HepG2 (cell line): ENCODE measurements around the gene AP5Z1.

ENCODE experiments used
- NR0B2 ChIP-seq: sonication (generic); formaldehyde crosslinking; IDR thresholded peaks from 2 replicates; pipeline ENCODE4 v1.4.0; 2020; ENCODE audit warnings: mild to moderate bottlenecking, missing genetic modification reagents
- TAF15 ChIP-seq: fragments of 200-400 bp; formaldehyde crosslinking; IDR thresholded peaks from one replicate; pipeline ENCODE4 v1.6.1; 2018; ENCODE audit warnings: mild to moderate bottlenecking, low read depth, low read length; ENCODE audit not compliant: poor library complexity, severe bottlenecking
- TF ChIP-seq, protein P1 (sequence below): sonication (generic); formaldehyde crosslinking; IDR thresholded peaks from 2 replicates; pipeline ENCODE4 v1.5.0; 2020; ENCODE audit warnings: mild to moderate bottlenecking, missing genetic modification reagents, moderate library complexity

DNA sequence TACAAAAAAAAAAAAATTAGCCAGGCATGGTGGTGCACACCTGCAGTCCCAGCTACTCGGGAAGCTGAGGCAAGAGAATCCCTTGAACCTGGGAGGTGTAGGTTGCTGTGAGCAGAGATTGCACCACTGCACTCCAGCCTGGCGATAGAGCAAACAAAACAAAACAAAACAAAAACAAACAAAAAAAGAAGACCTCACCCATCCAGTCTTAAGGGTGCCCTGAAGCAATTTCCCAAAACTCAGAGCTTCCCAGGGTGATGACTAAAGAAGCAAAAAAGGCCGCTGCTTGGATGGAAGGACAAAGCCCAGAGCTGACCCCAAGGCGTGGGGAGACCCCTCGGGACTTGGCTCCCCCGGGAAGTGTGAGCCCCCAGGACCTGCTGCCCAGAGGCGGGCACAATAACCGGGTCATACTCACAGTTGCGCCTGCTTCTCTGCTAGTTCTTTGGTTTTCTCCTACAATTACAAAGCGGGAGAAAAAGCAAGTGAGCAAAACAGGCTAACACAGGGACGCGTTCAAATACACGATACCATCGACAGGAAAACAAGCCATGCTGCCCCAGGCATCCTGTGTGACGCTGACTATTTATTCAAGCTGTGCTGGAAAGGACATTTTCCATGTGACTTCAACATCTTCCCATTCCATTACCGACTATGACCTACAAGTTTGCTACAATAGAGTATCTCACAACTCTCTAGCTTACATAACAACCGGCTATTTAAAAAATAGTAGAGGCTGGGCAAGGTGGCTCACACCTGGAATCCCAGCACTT, 56.5 kb downstream of the AP5Z1 start:
- TF ChIP-seq TAF15 = no peak
- TF ChIP-seq, protein P1, sequence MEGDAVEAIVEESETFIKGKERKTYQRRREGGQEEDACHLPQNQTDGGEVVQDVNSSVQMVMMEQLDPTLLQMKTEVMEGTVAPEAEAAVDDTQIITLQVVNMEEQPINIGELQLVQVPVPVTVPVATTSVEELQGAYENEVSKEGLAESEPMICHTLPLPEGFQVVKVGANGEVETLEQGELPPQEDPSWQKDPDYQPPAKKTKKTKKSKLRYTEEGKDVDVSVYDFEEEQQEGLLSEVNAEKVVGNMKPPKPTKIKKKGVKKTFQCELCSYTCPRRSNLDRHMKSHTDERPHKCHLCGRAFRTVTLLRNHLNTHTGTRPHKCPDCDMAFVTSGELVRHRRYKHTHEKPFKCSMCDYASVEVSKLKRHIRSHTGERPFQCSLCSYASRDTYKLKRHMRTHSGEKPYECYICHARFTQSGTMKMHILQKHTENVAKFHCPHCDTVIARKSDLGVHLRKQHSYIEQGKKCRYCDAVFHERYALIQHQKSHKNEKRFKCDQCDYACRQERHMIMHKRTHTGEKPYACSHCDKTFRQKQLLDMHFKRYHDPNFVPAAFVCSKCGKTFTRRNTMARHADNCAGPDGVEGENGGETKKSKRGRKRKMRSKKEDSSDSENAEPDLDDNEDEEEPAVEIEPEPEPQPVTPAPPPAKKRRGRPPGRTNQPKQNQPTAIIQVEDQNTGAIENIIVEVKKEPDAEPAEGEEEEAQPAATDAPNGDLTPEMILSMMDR (CRISPR knock-in tag) = no peak
- TF ChIP-seq NR0B2 (CRISPR knock-in tag) = no peak
